Stimulated activated CD8-positive, alpha-beta memory T cell treated with anti-CD3 and anti-CD28 coated beads, Interleukin-15, amount 100 ng/mL, for 24 hours (primary cell): ENCODE data around the gene GAB1.

ENCODE experiments used
- DNase-seq: peaks from one replicate; pipeline ENCODE4 v3.0.0-alpha.2; 2020; ENCODE audit warnings: low read depth

Gene GAB1

DNA sequence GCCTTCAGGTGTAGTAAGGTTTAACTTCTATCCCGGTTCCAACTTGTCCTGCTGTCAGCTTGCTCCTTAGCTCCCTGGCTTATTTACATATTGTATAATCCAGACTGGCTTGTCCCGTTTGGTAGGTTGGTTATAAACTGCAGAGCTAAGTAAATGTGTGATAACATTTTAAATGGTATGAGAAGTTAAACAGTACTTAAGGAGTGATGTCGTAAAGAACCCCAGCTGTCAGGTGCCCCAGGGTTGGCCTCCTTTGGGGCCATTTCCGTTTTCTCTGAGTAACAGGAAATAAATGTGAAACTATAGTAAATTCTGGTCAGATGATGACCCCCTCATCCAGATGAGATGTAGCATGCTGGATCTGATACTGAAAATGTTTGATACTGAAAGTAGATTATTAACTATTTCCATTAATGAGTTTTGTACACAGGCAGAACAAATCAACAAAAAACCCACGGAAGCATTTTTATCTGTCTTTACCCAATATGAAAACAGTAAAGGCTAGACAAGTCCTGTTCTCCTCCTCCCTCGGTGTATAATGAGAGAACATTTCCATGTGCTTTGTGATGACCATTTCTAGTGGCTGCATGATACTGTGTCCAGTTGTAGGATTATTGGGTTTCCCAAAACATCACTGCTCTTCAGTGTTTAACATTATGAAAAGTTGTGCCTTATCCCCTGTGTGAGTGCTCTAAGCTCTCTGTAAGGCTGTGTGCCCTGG is 22.4 kb downstream of the GAB1 start:
- DNase-seq: no peak

DNA sequence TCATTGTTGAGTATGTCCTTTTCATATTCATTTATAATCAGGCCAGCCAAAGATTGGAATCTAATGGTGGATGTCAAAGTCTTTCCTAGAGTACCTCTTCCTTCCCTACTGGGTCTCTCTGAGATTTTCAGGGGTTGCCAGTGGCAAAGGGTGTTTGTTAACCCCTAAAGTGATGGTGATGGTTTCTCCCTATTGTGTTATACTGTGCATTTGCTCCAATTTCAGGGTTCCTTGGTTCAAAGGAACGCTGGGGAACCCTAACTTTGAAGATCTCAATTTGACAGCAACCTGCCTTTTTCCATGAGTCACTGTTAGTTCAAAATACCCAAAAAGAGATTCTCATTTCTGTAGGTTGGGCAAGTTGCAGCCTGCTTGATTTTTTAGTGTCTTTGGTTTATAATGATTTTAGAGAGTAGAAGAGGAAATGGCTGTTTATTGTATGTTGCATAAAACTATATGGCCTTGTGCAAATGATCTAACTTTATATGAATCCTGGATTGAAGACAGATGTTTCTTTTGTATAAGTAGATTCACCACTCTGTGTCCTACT is 23.0 kb downstream of the GAB1 start:
- no peak for DNase-seq

DNA sequence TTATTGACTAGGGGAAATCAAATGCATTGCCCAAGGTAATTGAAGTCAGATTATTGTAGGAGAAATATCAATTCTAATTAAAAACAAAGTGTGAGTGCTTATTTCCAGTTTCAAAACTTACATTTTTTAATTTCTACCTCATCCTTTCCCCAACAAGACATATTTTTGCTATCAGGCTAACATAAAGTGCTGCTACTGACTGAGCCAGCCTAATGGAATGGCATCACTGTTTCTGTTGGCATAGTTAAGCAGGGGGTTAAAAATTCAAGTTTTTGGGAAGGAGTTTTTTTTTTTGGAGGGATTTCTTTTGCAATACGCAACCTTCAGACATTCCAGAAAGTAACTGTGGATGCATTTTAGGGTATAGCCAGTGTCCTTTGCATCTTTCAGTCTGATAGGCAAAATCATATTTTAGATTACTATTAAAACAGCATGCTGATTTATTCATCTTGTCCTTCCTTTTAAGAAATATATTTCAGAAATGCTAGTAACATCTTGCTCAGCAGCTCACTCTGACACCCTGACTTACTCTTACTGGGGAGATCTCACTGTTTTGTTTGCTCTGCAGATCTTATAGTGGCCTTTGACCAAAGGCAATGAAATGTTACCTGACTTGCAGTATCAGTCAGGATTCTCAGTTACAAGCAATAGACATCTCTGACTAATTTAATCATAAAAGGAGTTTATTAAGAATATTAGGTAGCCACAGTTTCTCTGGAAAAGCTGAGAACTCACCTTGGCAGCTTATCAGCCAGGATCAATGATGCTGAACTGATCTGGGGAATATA is 24.4 kb downstream of the GAB1 start:
- no peak for DNase-seq

- no peak for DNase-seq
Observed at GRCh38 chr4:143362349-143363046, 25.8 kb downstream of the GAB1 start.

GRCh38 chr4:143363332-143363731 is 26.7 kb downstream of the GAB1 start:
- DNase-seq: no peak

DNA sequence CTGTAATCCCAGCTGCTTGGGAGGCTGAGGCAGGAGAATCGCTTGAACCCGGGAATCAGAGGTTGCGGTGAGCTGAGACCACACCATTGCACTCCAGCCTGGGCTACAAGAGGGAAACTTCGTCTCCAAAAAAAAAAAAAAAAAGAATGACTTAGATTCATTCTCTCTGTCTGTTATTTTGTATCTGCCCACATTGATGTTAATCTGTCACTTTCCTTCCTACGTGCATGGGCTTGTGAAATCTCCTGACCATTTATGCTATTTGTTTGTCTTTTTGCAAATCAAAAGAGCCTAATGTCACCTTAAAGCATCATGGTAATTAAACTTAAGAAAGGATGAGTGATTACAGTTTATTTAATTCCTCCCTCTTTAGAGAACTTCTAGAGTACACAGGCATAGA is 27.4 kb downstream of the GAB1 start:
- DNase-seq: no peak

GRCh38 chr4:143367863-143368262 is 31.2 kb downstream of the GAB1 start:
- DNase-seq: no peak

GRCh38 chr4:143369552-143369951 is 32.9 kb downstream of the GAB1 start:
- DNase-seq: no peak

DNA sequence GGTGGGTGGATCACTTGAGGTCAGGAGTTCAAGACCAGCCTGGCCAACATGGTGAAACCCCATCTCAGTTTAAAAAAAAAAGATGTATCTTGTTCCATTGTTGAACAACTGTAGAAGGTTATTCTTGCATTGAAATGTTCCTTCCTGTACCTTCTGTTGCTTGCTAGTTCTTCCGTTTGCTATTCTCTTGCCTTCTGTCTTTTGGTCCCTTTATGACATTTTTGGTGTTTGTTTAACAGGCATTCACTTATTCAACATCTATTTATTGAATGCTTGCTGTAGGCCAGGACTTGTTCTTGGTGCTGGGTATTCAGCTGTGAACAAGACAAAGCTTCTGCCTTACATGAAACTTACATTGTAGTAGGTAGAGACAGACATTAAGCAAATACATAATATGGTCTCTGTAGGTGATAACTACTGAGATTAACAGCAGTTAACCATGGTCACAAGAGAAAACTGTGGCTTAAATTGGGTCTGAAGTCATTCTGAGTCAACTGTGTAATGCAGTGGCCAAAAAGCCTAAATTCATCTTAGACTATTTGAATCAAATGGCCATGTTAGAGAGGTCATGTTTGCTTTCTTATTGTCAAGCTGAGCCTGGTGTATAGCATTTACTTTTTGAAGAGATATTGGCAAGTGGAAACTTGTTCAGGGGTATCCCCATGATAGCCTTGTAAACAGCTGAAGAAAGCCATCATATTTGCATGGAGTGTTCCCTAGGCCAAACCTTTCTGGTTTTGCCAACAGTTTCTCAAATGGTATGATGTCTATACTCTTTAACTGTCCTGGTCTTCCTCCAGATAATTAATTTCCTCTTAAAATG is 35.6 kb downstream of the GAB1 start:
- no peak for DNase-seq

- DNase-seq: no peak
Observed at GRCh38 chr4:143374255-143374654, 37.6 kb downstream of the GAB1 start.

DNA sequence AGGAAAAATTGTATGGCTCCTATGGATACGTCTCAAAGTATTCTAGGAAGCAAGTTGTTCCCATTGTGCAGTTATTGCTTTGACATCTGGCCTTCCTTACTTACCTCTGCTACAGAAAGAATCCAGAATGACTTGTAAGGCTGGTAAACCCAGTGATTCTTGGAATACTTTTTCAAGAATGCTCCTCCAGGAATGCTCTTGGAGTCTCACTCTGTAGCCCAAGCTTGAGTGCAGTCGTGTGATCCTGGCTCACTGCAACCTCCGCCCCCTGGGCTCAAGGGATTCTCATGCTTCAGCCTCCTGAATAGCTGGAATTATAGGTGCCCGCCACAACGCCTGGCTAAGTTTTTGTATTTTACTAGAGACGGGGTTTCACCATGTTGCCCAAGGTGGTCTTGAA is 38.1 kb downstream of the GAB1 start:
- no peak for DNase-seq

- no peak for DNase-seq
Observed at GRCh38 chr4:143375326-143376073, 38.8 kb downstream of the GAB1 start.

DNA sequence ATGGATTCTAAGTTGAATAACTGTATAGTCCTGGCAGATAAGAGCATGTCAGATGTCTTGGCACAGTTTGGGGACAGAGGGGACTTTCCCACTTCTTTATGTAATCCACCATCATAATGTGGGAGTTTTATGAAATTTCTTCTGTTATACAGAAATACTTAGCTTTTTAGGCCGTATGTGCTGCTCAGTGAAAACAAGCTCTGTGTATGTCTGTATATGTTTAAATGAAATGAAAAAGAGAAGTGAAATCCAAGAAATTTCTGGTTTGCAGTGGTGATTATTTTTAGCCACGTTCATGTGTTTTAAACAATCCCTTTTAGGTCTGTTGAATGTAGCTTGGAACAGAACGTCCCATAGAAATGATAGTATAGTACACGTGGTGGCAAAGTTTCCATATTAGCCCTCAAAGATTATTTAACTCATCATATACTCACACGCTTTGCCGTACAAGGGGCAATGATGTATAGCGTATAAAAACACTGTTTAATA is 41.0 kb downstream of the GAB1 start:
- no peak for DNase-seq

- no peak for DNase-seq
Observed at GRCh38 chr4:143380629-143381028, 44.0 kb downstream of the GAB1 start.

DNA sequence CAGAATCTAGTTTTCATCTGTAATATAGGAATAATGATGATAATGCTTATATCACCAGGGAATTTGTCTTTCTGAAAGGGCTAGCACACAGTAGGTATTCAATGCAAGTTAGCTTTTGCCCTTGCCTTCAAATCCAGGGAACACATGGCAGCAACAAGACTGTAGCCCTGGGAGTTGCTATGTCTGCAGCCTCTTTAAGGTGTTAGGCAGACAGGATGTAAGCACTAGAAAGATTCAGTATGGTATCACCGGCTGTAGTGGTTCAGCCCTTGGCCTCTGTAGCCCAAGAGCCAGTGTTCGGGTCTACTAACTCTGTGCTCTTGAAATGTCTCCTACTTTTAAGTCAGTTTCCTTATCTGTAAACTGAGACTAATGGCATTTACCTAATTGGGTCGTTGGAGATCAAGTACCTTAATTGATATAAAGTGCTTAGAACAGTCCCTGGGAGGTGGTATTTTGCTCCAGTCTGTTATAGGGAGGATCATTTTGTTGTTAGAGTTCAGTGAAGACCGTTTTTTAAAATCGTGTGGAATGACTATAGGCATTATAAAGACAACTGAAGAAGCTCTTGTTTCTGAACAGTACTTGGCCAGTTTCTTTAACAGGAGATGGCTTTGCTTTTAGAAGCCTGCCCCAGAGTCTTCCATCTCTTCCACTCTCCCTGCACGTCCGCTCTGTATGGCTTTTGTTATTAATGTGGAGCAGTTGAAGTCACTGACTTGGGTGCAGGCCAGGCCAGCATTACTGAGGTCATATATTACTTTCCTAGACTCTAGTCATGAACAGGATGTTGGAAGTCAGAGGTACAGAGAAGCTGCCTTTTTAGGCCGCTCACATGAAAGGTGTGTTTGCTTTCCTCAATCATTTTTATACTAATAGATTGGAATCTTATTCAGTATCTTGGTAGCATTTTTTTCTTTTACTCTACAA is 44.8 kb downstream of the GAB1 start:
- DNase-seq: no peak

- DNase-seq: no peak
Observed at GRCh38 chr4:143382596-143382995, 45.9 kb downstream of the GAB1 start.

GRCh38 chr4:143383005-143383574 is 46.4 kb downstream of the GAB1 start:
- no peak for DNase-seq

DNA sequence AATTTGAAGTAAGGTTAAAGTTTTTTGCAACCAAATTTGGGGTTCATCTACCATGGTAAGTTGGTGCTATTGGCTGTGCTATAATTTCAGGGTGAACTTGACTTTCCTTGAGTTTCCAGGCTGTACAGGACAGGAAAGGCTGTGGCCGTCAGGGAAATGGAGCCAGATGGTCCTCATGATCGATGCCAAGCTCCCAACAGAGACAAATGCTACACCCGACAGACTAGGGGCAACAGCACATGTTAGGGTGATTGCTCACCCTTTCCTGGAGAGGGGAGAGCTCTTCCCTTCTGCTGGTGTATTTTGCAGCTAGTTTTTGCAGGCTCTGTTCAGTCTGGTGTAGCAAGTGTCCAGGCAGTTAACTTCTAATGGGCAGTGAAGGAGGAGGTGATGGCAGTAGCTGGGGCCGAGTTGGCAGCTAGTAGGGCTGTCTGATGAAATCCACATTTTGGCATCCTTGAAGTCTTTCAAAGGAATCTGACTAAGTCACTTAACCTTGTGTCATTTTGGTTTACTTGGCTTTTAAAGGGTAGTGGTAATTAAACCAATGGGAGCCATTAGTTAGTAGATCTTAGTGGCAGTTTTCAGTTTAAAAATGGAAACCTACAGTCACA is 47.8 kb downstream of the GAB1 start:
- DNase-seq: no peak

- DNase-seq: no peak
Observed at GRCh38 chr4:143386812-143387211, 50.1 kb downstream of the GAB1 start.
